CD4-positive, alpha-beta T cell (primary cell): ENCODE results near the gene ZNF609. TPM values are rescaled to one million over a fixed set of nuclear protein-coding genes. Genes with fewer than 3 reads are reported as not detected.
A peak's percentile ranks its signal among the peaks of the same experiment; 100 is the strongest.

Experiments
- ATAC-seq: fragments of 200-7000 bp; cut with Tn5 transposase; one replicate; pipeline ENCODE4 v1.10.0; 2022; ENCODE audit warnings: mild to moderate bottlenecking; ENCODE audit not compliant: poor library complexity
- CTCF ChIA-PET: fragments of 350-600 bp; sonication (Branson Sonifier 250); formaldehyde crosslinking; loops from one replicate; lab custom pipeline; 2021; ENCODE audit warnings: antibody characterized with exemption, inconsistent platforms; lab: Charles Lee
- POLR2A ChIA-PET: fragments of 350-600 bp; sonication (Branson Sonifier 250); formaldehyde crosslinking; loops from one replicate; lab custom pipeline; 2021; ENCODE audit warnings: antibody characterized with exemption, inconsistent platforms; lab: Charles Lee
- DNase-seq, 14 experiments: peaks; one replicate each; pipeline ENCODE4 v3.0.0-alpha.2; 2013 to 2020; ENCODE audit warnings: mixed read lengths in 2 of 14
- H3K27ac ChIP-seq, 2 donors: one replicate each; pipeline versions ENCODE4 v1.5.1 to v1.7.0; 2013; ENCODE audit warnings: low read length in 2 of 2, low read depth in 1 of 2, mild to moderate bottlenecking in 1 of 2
- H3K27me3 ChIP-seq, 2 experiments: 1 replicate in 1 of 2; 2 replicates in 1 of 2; pipeline versions ENCODE4 v1.6.1 to v1.7.0; 2013; ENCODE audit warnings: low read length in 2 of 2, control low read depth in 1 of 2, mild to moderate bottlenecking in 1 of 2, moderate library complexity in 1 of 2; ENCODE audit not compliant: insufficient read depth in 2 of 2, control insufficient read depth in 1 of 2
- H3K36me3 ChIP-seq: one replicate; pipeline ENCODE4 v1.6.1; 2013; ENCODE audit warnings: low read length, control low read depth; ENCODE audit not compliant: insufficient read depth
- H3K4me1 ChIP-seq: one replicate; pipeline ENCODE4 v1.6.1; 2013; ENCODE audit warnings: low read length, control low read depth; ENCODE audit not compliant: insufficient read depth
- H3K4me3 ChIP-seq: one replicate; pipeline ENCODE4 v1.5.1; 2013; ENCODE audit warnings: mild to moderate bottlenecking, low read length, moderate library complexity
- H3K9me3 ChIP-seq, 2 experiments: 1 replicate in 1 of 2; 2 replicates in 1 of 2; pipeline versions ENCODE4 v1.6.1 to v1.7.0; 2013; ENCODE audit warnings: low read length in 2 of 2, mild to moderate bottlenecking in 2 of 2, control low read depth in 1 of 2, moderate library complexity in 1 of 2; ENCODE audit not compliant: control insufficient read depth in 1 of 2, insufficient read depth in 1 of 2
- H3K27ac Mint-ChIP-seq: one replicate; pipeline ENCODE4 v1.8.0; 2020; ENCODE audit warnings: mixed read lengths
- H3K27me3 Mint-ChIP-seq: one replicate; pipeline ENCODE4 v1.8.0; 2021; ENCODE audit warnings: mixed read lengths
- H3K36me3 Mint-ChIP-seq: one replicate; pipeline ENCODE4 v1.8.0; 2021; ENCODE audit warnings: low read depth, mixed read lengths
- H3K4me1 Mint-ChIP-seq: one replicate; pipeline ENCODE4 v1.8.0; 2021; ENCODE audit warnings: low read depth, mixed read lengths
- H3K4me3 Mint-ChIP-seq: one replicate; pipeline ENCODE4 v1.8.0; 2020; ENCODE audit warnings: mild to moderate bottlenecking, mixed read lengths
- H3K9me3 Mint-ChIP-seq: one replicate; pipeline ENCODE4 v1.8.0; 2020; ENCODE audit warnings: mixed read lengths
- intact Hi-C, 2 experiments: fragments of 100-400 bp; cut with DNase I in 1 of 2; cut with micrococcal nuclease in 1 of 2; formaldehyde crosslinking; loops; one replicate each; pipeline versions ENCODE4 v1.15.1 to v1.9.0; 2023 to 2025; cut with DNase I, micrococcal nuclease
- total RNA-seq, 174 experiments: library from RNA in 2 of 174; stranded (reverse) in 2 of 174; gene quantifications; one replicate each; pipeline ENCODE4 v1.2.3 and lab custom pipeline; 2021 to 2026
- TF ChIP-seq, protein P1 (sequence below): fragments of 200-600 bp; IDR thresholded peaks from one replicate; pipeline ENCODE4 v1.8.0; 2022; ENCODE audit warnings: antibody characterized with exemption, mild to moderate bottlenecking

ZNF609 gene
- total RNA-seq, 2 experiments from 2014 or later = 62.4 to 65.3 TPM

DNA sequence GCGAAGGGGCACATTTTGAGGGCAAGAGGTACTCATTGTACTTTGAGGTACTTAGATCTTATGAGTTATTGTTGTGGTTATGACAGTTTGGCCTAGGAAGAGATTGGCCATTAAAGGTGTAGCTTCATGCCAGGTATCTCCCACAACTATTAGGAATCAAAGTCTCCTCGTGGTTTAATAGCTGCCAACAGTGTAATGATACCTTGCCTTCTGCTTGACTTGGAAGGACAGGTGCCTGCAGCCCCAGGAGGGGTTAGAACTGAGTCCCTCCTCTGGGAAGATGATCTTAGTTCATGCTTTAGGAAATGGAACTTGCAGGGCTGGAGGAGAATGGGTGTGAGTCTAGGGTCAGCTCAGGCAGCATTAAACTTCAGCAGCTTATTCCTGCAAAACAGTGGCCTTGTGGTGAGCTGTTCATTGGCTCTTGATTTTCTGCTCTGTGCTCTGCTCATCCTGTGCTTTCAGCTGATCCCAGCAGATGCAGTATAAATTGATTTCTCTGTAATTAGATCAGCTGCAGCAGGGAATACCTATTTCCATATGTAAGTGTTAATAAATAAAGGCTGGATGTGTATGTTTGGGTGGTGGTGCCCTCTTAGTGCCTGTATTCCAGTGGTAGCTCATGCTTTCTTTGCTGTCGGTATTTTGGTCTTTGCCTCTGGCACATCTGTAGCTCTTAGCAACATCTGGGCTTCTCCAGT, 40.5 kb downstream of the ZNF609 start:
- Histone ChIP-seq H3K27ac (peak overlapping the region; percentile 34 to 78), H3K36me3 (peaks cover 31% of the 10 kb centered on the region), H3K4me3 (no peak overlapping the region), H3K9me3 (no peaks in the 10 kb centered on the region), H3K27me3 (no peaks in the 10 kb centered on the region), H3K4me1 (peaks cover 59% of the 10 kb centered on the region)
- intact Hi-C loops = loop anchor here in 1 of 2 experiments (5.0 kb wide), 3 partner anchors 39 to 151 kb away; partner anchors contain the start of gene ZNF609
- CTCF ChIA-PET = interaction anchor here (0.6 to 1.1 kb wide), 4 partner anchors 8 to 70 kb away, joined by 3 read pairs; no protein-coding TSS in a partner anchor
- Mint-ChIP-seq H3K4me3 (peak overlapping the region; percentile 17), H3K27ac (peak overlapping the region; percentile 85), H3K36me3 (peaks cover 54% of the 10 kb centered on the region), H3K9me3 (no peaks in the 10 kb centered on the region), H3K4me1 (peaks cover 94% of the 10 kb centered on the region), H3K27me3 (no peaks in the 10 kb centered on the region)
- TF ChIP-seq, protein P1, sequence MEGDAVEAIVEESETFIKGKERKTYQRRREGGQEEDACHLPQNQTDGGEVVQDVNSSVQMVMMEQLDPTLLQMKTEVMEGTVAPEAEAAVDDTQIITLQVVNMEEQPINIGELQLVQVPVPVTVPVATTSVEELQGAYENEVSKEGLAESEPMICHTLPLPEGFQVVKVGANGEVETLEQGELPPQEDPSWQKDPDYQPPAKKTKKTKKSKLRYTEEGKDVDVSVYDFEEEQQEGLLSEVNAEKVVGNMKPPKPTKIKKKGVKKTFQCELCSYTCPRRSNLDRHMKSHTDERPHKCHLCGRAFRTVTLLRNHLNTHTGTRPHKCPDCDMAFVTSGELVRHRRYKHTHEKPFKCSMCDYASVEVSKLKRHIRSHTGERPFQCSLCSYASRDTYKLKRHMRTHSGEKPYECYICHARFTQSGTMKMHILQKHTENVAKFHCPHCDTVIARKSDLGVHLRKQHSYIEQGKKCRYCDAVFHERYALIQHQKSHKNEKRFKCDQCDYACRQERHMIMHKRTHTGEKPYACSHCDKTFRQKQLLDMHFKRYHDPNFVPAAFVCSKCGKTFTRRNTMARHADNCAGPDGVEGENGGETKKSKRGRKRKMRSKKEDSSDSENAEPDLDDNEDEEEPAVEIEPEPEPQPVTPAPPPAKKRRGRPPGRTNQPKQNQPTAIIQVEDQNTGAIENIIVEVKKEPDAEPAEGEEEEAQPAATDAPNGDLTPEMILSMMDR = no peak
- POLR2A ChIA-PET = interaction anchor here (0.6 to 1.5 kb wide), 6 partner anchors 13 to 151 kb away, joined by 3 to 4 read pairs (median 3); partner anchors contain the start of gene TRIP4
- no peak for ATAC-seq
- no peak for DNase-seq

DNA sequence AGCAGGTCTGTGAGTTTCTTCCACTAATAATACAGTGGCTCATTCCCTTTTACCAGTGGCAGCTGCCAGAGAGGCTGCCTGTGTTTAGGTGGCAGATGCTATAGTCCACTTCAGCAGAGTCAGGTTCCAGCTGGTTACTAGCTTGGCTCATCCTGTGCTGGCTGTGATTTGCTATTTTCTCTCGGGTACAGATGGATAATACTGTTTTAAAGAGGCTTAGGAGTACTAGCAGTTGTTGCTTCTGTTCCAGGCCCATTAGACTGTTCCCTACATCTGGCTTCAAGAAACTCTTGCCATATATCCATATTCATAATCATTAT, 41.0 kb downstream of the ZNF609 start:
- H3K4me3 ChIP-seq = no peak overlapping the region
- peak overlapping the region; percentile 17 for H3K4me3 Mint-ChIP-seq
- H3K9me3 Mint-ChIP-seq = no peaks in the 10 kb centered on the region
- intact Hi-C loops = loop anchor here in 1 of 2 experiments (5.0 kb wide), 3 partner anchors 39 to 151 kb away; partner anchors contain the start of gene ZNF609
- peaks cover 29% of the 10 kb centered on the region for H3K36me3 ChIP-seq
- ChIA-PET POLR2A (interaction anchor here (0.7 to 1.5 kb wide), 4 partner anchors 12 to 150 kb away, joined by 3 to 4 read pairs (median 3); partner anchors contain the start of gene TRIP4), CTCF (interaction anchor here (0.6 to 1.1 kb wide), 4 partner anchors 8 to 71 kb away, joined by 3 read pairs; no protein-coding TSS in a partner anchor)
- peaks cover 49% of the 10 kb centered on the region for H3K36me3 Mint-ChIP-seq
- no peaks in the 10 kb centered on the region for H3K9me3 ChIP-seq
- no peak for ATAC-seq
- peaks cover 88% of the 10 kb centered on the region for H3K4me1 Mint-ChIP-seq
- H3K27ac Mint-ChIP-seq = peak overlapping the region; percentile 85
- no peaks in the 10 kb centered on the region for H3K27me3 ChIP-seq
- H3K4me1 ChIP-seq = peaks cover 59% of the 10 kb centered on the region
- H3K27ac ChIP-seq = peak overlapping the region; percentile 34 to 78
- TF ChIP-seq, protein P1 = no peak
- no peaks in the 10 kb centered on the region for H3K27me3 Mint-ChIP-seq
- no peak for DNase-seq

DNA sequence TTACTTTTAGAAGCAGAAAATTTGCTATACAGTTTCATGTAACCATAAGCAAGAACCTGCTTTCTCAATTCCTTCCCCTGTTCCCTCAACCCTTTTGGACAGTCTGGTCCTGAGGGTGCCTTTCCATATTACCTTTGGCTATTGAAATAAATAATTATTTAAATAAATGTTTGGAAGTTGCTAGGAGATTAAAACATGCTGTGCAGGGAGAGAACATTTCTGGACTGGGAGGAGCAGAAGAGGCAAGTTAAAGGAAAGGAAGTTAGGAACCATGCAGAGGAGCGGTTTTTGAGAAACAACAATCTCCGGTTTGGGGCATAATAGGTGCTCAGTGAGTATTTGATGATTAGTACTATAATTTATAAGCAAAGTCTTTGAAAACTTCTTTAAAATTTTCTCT, 41.8 kb downstream of the ZNF609 start:
- TF ChIP-seq, protein P1 = no peak
- POLR2A ChIA-PET = interaction anchor here (1.1 to 1.5 kb wide), 2 partner anchors 29 to 392 kb away, joined by 3 read pairs; no protein-coding TSS in a partner anchor

More for the DNA sequence above, 41.8 kb downstream of the ZNF609 start:
- Histone ChIP-seq H3K4me1 (peaks cover 61% of the 10 kb centered on the region), H3K9me3 (no peaks in the 10 kb centered on the region), H3K27ac (peak overlapping the region; percentile 60 to 78), H3K36me3 (peaks cover 28% of the 10 kb centered on the region), H3K27me3 (no peaks in the 10 kb centered on the region), H3K4me3 (no peak overlapping the region)
- ATAC-seq (no peak), DNase-seq (no peak)
- Mint-ChIP-seq H3K27me3 (no peaks in the 10 kb centered on the region), H3K27ac (peak overlapping the region; percentile 85), H3K9me3 (no peaks in the 10 kb centered on the region), H3K4me3 (peak overlapping the region; percentile 60), H3K4me1 (peaks cover 87% of the 10 kb centered on the region), H3K36me3 (peaks cover 46% of the 10 kb centered on the region)
- intact Hi-C loops = loop anchor here in 1 of 2 experiments (5.0 kb wide), 3 partner anchors 40 to 150 kb away; partner anchors contain the start of gene ZNF609
- CTCF ChIA-PET = no interaction called here
